ENCODE measurements around the gene YPEL2.

DNA sequence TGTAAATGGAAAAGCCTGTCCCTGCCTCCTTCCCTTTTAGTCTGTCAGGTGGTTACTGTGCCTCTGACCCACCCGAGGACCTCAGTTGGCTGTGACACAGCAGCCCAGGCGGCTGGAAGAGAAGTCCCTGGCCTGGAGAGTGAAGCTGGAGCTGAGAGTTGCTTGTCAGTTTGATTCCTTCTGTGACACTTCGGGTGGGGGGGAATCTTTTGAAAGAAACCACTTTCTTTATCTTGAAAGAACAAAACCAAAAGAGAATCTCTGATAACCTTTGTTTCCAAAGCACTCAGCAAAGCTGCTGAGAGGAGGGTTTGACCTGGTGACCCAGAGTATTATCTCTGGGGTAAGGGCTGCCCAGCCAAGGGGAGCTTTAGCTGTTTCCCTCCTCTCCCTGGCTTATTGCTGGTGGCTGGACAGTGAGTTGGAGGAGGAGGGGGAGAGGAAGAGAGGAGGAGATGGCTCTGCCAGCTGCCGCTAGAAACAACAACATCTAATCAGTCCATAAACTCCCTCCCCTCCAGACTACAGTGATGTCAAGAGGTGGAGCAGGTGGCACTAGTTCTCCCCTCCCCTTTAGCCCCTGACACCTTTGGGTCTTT, 34.0 kb downstream of the YPEL2 start:
- TF ChIP-seq, protein P1, sequence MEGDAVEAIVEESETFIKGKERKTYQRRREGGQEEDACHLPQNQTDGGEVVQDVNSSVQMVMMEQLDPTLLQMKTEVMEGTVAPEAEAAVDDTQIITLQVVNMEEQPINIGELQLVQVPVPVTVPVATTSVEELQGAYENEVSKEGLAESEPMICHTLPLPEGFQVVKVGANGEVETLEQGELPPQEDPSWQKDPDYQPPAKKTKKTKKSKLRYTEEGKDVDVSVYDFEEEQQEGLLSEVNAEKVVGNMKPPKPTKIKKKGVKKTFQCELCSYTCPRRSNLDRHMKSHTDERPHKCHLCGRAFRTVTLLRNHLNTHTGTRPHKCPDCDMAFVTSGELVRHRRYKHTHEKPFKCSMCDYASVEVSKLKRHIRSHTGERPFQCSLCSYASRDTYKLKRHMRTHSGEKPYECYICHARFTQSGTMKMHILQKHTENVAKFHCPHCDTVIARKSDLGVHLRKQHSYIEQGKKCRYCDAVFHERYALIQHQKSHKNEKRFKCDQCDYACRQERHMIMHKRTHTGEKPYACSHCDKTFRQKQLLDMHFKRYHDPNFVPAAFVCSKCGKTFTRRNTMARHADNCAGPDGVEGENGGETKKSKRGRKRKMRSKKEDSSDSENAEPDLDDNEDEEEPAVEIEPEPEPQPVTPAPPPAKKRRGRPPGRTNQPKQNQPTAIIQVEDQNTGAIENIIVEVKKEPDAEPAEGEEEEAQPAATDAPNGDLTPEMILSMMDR (IDR thresholded peaks at IDR 0.05 in 2 of 3, conservative IDR thresholded peaks at IDR 0.05 in 1 of 3; ENCODE audit: borderline replicate concordance in 1 of 3, insufficient read depth in 1 of 3, low read depth in 2 of 3, low read length in 2 of 3), result no peak
- TF ChIP-seq, protein P2, sequence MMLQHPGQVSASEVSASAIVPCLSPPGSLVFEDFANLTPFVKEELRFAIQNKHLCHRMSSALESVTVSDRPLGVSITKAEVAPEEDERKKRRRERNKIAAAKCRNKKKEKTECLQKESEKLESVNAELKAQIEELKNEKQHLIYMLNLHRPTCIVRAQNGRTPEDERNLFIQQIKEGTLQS (IDR thresholded peaks at IDR 0.05), result no peak
- TF ChIP-seq EGR1 (IDR thresholded peaks at IDR 0.05; ENCODE audit: low read depth) (no peak), EZH2 (IDR thresholded peaks at IDR 0.05) (no peak), POLR2AphosphoS5 (IDR thresholded peaks at IDR 0.05; ENCODE audit: low read depth, low read length) (no peak), POLR2A (IDR thresholded peaks at IDR 0.05; ENCODE audit: borderline replicate concordance, extremely low read depth, insufficient read depth, insufficient read length) (no peak), ZNF274 (IDR thresholded peaks at IDR 0.05; ENCODE audit: low read depth, low read length) (no peak)

All from HCT116 (cell line).